Mesenchymal stem cell (in vitro differentiated cells and primary cell): ENCODE measurements around the gene ILKAP.

Source experiments
- DNase-seq: peaks from one replicate; pipeline ENCODE4 v3.0.0-alpha.2; 2013
- H2AFZ ChIP-seq: one replicate; pipeline ENCODE4 v1.6.1; 2013; ENCODE audit warnings: low read depth, mild to moderate bottlenecking, control low read depth, inconsistent platforms, low read length, moderate library complexity
- H2AK5ac ChIP-seq: 2 replicates; pipeline ENCODE4 v1.6.1; 2013; ENCODE audit warnings: low read length, moderate library complexity, mild to moderate bottlenecking, inconsistent platforms; ENCODE audit not compliant: severe bottlenecking
- H2BK120ac ChIP-seq: one replicate; pipeline ENCODE4 v1.6.1; 2013; ENCODE audit warnings: low read depth, mild to moderate bottlenecking, inconsistent platforms, low read length, moderate library complexity
- H2BK12ac ChIP-seq, 2 experiments: one replicate each; pipeline ENCODE4 v1.6.1; 2013; ENCODE audit warnings: inconsistent platforms in 2 of 2, low read length in 2 of 2, mild to moderate bottlenecking in 2 of 2, moderate library complexity in 2 of 2, control low read depth in 1 of 2
- H2BK15ac ChIP-seq: one replicate; pipeline ENCODE4 v1.6.1; 2013; ENCODE audit warnings: mild to moderate bottlenecking, low read depth, inconsistent platforms; ENCODE audit not compliant: poor library complexity, severe bottlenecking
- H2BK5ac ChIP-seq: 2 replicates; pipeline ENCODE4 v1.6.1; 2013; ENCODE audit warnings: low read depth, mild to moderate bottlenecking, low read length, control low read depth, inconsistent platforms; ENCODE audit not compliant: poor library complexity, severe bottlenecking
- H3K14ac ChIP-seq, 2 experiments: one replicate each; pipeline ENCODE4 v1.6.1; 2013; ENCODE audit warnings: inconsistent platforms in 2 of 2, low read length in 2 of 2, control low read depth in 1 of 2, mild to moderate bottlenecking in 1 of 2, moderate library complexity in 1 of 2
- H3K18ac ChIP-seq, 2 experiments: one replicate each; pipeline ENCODE4 v1.6.1; 2013; ENCODE audit warnings: inconsistent platforms in 2 of 2, low read length in 2 of 2, control low read depth in 1 of 2, low read depth in 1 of 2, mild to moderate bottlenecking in 1 of 2
- H3K23ac ChIP-seq, 2 experiments: one replicate each; pipeline ENCODE4 v1.6.1; 2013; ENCODE audit warnings: inconsistent platforms in 2 of 2, low read length in 2 of 2, mild to moderate bottlenecking in 2 of 2, moderate library complexity in 2 of 2, control low read depth in 1 of 2
- H3K27ac ChIP-seq: 2 replicates; pipeline ENCODE4 v1.5.1; 2013; ENCODE audit warnings: mild to moderate bottlenecking, moderate library complexity, low read length, control low read depth, inconsistent platforms; ENCODE audit not compliant: poor library complexity, severe bottlenecking
- H3K27me3 ChIP-seq, 2 experiments: 2 replicates each; pipeline versions ENCODE4 v1.6.1 to v1.7.0; 2013; ENCODE audit warnings: low read length in 2 of 2, mild to moderate bottlenecking in 2 of 2, moderate library complexity in 2 of 2, control low read depth in 1 of 2, inconsistent platforms in 1 of 2; ENCODE audit not compliant: control insufficient read depth in 1 of 2, insufficient read depth in 1 of 2
- H3K36me3 ChIP-seq, 2 experiments: 2 replicates each; pipeline versions ENCODE4 v1.6.1 to v1.7.0; 2013; ENCODE audit warnings: low read length in 2 of 2, control low read depth in 1 of 2, inconsistent platforms in 1 of 2, low read depth in 1 of 2, mild to moderate bottlenecking in 1 of 2; ENCODE audit not compliant: insufficient read depth in 2 of 2, control insufficient read depth in 1 of 2
- H3K4ac ChIP-seq, 2 experiments: one replicate each; pipeline ENCODE4 v1.6.1; 2013; ENCODE audit warnings: inconsistent platforms in 2 of 2, low read length in 2 of 2, mild to moderate bottlenecking in 2 of 2, moderate library complexity in 2 of 2, control low read depth in 1 of 2, low read depth in 1 of 2
- H3K4me1 ChIP-seq: 2 replicates; pipeline ENCODE4 v1.6.1; 2013; ENCODE audit warnings: low read depth, low read length, control low read depth; ENCODE audit not compliant: control insufficient read depth, insufficient read depth
- H3K4me2 ChIP-seq: 2 replicates; pipeline ENCODE4 v1.6.1; 2013; ENCODE audit warnings: low read length, mild to moderate bottlenecking, inconsistent platforms; ENCODE audit not compliant: poor library complexity, severe bottlenecking
- H3K4me3 ChIP-seq, 2 experiments: 2 replicates each; pipeline versions ENCODE4 v1.5.1 to v1.7.0; 2013; ENCODE audit warnings: low read length in 2 of 2, mild to moderate bottlenecking in 2 of 2, control low read depth in 1 of 2, low read depth in 1 of 2; ENCODE audit not compliant: insufficient read depth in 1 of 2
- H3K79me1 ChIP-seq: replicated peaks from 2 replicates; pipeline ENCODE4 v1.6.1; 2013; ENCODE audit warnings: mild to moderate bottlenecking, control low read depth, low read length, inconsistent platforms; ENCODE audit not compliant: poor library complexity, severe bottlenecking
- H3K9ac ChIP-seq: 2 replicates; pipeline ENCODE4 v1.7.0; 2013; ENCODE audit warnings: mild to moderate bottlenecking, low read length, moderate library complexity
- H3K9me3 ChIP-seq: 2 replicates; pipeline ENCODE4 v1.7.0; 2013; ENCODE audit warnings: mild to moderate bottlenecking, low read length; ENCODE audit not compliant: control insufficient read depth
- H4K8ac ChIP-seq: one replicate; pipeline ENCODE4 v1.6.1; 2013; ENCODE audit warnings: inconsistent platforms, mild to moderate bottlenecking, low read length, moderate library complexity
- H4K91ac ChIP-seq: one replicate; pipeline ENCODE4 v1.6.1; 2013; ENCODE audit warnings: mild to moderate bottlenecking, low read length, inconsistent platforms
- WGBS: methylation state at CpG from one replicate; pipeline ENCODE4 v1.1.7; 2013; ENCODE audit warnings: mixed read lengths; 5-methylcytosine and 5-hydroxymethylcytosine counted together

The ILKAP gene

GRCh38 chr2:238134393-238134785 lies 69.1 kb downstream of the ILKAP start:
- Histone ChIP-seq H3K27ac (no peak overlapping the region), H3K9me3 (no peaks in the 10 kb centered on the region), H3K79me1 (no peaks in the 10 kb centered on the region), H4K91ac (no peak overlapping the region), H3K18ac (no peak overlapping the region), H3K27me3 (no peaks in the 10 kb centered on the region), H3K36me3 (no peaks in the 10 kb centered on the region), H3K9ac (no peak overlapping the region), H4K8ac (no peak overlapping the region), H3K4ac (no peak overlapping the region), H2BK15ac (no peak overlapping the region), H3K14ac (no peak overlapping the region), H2BK120ac (no peak overlapping the region), H3K4me1 (peaks cover 14% of the 10 kb centered on the region), H3K4me2 (no peak overlapping the region), H2BK5ac (no peak overlapping the region), H3K23ac (no peak overlapping the region), H2BK12ac (no peak overlapping the region), H3K4me3 (no peak overlapping the region), H2AK5ac (no peak overlapping the region), H2AFZ (no peak overlapping the region)
- WGBS, result 94% methylated on average over 11 of the region's 11 CpGs
- no peak for DNase-seq

GRCh38 chr2:238133499-238134392 lies 69.7 kb downstream of the ILKAP start:
- no peaks in the 10 kb centered on the region for H3K9me3 ChIP-seq

GRCh38 chr2:238132463-238133450 lies 70.7 kb downstream of the ILKAP start:
- H3K27ac ChIP-seq, result no peak overlapping the region
- no peaks in the 10 kb centered on the region for H3K9me3 ChIP-seq
- H3K14ac ChIP-seq, result no peak overlapping the region
- H3K27me3 ChIP-seq, result no peaks in the 10 kb centered on the region
- no peak for DNase-seq
- no peak overlapping the region for H3K4me3 ChIP-seq
- no peak overlapping the region for H2BK5ac ChIP-seq
- no peaks in the 10 kb centered on the region for H3K79me1 ChIP-seq
- H2BK12ac ChIP-seq, result no peak overlapping the region
- no peak overlapping the region for H3K23ac ChIP-seq
- no peak overlapping the region for H3K4ac ChIP-seq
- peaks cover 3% of the 10 kb centered on the region for H3K4me1 ChIP-seq
- H3K9ac ChIP-seq, result no peak overlapping the region
- no peak overlapping the region for H2AK5ac ChIP-seq
- 86% methylated on average over 23 of the region's 23 CpGs for WGBS
- H3K4me2 ChIP-seq, result no peak overlapping the region
- no peak overlapping the region for H2BK120ac ChIP-seq
- no peak overlapping the region for H4K91ac ChIP-seq
- H3K36me3 ChIP-seq, result no peaks in the 10 kb centered on the region
- H2AFZ ChIP-seq, result no peak overlapping the region
- H3K18ac ChIP-seq, result no peak overlapping the region
- no peak overlapping the region for H4K8ac ChIP-seq
- H2BK15ac ChIP-seq, result no peak overlapping the region

More at GRCh38 chr2:238133499-238134392, 69.7 kb downstream of the ILKAP start:
- H3K27ac ChIP-seq, result no peak overlapping the region
- H3K36me3 ChIP-seq, result no peaks in the 10 kb centered on the region
- H2AK5ac ChIP-seq, result no peak overlapping the region
- WGBS, result 75% methylated on average over 14 of the region's 14 CpGs
- no peak overlapping the region for H2BK120ac ChIP-seq
- H2BK5ac ChIP-seq, result no peak overlapping the region
- H3K4me1 ChIP-seq, result peaks cover 7% of the 10 kb centered on the region
- H2AFZ ChIP-seq, result no peak overlapping the region
- no peak overlapping the region for H3K4me2 ChIP-seq
- H3K79me1 ChIP-seq, result no peaks in the 10 kb centered on the region
- DNase-seq, result no peak
- H3K9ac ChIP-seq, result no peak overlapping the region
- no peak overlapping the region for H4K91ac ChIP-seq
- H2BK12ac ChIP-seq, result peak overlapping the region in 1 of 2 experiments; percentile 37
- no peak overlapping the region for H3K4me3 ChIP-seq
- no peak overlapping the region for H2BK15ac ChIP-seq
- no peak overlapping the region for H3K18ac ChIP-seq
- no peak overlapping the region for H3K23ac ChIP-seq
- no peak overlapping the region for H3K4ac ChIP-seq
- no peak overlapping the region for H3K14ac ChIP-seq
- H4K8ac ChIP-seq, result no peak overlapping the region
- H3K27me3 ChIP-seq, result no peaks in the 10 kb centered on the region
